ENCODE measurements around the gene CALB2.

CALB2 gene

DNA sequence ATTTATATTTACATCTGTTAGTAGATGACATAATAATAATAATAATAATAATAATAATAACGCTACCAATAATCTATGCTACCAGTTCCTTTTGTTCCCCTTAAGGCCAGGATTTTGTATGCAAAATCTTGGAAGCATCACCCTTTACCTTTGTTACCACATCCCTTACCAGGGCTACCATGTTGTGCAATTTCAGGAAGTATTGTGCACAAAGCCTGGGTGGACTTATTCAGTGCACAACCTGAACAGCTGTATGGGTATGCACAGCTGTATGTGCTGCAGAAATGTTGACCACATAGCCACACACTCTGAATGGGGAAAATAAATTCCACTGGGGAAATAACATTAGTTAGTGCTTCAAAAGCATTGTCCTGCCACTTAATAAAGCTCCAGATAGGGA is 19.9 kb upstream of the CALB2 start:
- no peak overlapping the region for H3K4me3 ChIP-seq
- H3K27ac ChIP-seq = no peak overlapping the region
- no peak for TF ChIP-seq EZH2 (IDR thresholded peaks at IDR 0.05)
- no peak for TF ChIP-seq FOXP2 (optimal IDR thresholded peaks at IDR 0.05; ENCODE audit: control extremely low read depth, extremely low read length, insufficient read depth)
- TF ChIP-seq POLR2AphosphoS5 (IDR thresholded peaks at IDR 0.05; ENCODE audit: borderline replicate concordance, low read depth, low read length) = no peak
- no peak overlapping the region for H3K9ac ChIP-seq (ENCODE audit: insufficient read length)
- no peaks in the 10 kb centered on the region for H3K36me3 ChIP-seq (ENCODE audit: insufficient read depth, low read length)
- no peaks in the 10 kb centered on the region for H3K9me3 ChIP-seq (ENCODE audit: low read depth, low read length)
- no peak for DNase-seq (ENCODE audit: low read depth, low spot score)

DNA sequence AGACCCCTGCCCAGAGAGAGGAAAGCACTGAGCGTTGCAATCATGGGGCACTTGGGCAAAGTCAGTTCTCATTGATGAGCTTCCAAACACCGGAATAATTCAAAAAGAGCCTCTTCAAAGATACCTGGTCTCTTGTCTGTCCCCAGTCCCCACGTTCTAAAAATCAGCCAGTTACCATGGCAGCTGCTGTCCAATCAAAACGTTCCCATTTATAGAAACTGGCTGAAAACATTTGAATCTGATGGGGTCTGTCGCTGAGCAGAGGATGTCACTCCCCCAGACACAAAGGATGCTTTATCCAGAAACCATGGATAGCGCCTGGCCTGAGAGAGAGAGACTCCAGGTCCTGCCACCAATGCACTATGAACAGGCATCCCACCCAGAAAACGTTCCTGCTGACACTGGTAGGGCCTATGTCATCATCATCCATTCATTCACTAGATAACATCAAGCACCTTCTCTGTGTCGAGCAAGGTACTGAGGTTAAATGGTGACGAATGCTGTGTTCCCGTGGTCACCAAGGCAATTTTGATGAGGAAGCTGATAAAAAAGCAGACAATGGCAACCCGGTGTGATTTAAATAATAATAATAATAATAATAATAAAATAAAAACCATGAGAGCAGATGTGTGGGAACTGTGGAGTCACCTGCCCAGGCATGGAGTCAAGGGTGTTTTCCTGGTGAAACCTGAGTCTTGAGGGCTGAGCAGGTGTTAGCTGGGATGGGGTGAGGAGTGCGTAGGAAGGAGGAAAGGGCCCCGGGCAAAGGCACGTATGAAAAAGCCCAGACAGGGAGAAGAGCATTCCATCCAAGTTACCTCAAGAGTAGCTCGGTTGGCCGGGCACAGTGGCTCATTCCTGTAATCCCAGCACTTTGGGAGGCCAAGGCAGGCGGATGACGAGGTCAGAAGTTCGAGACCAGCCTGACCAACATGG is 19.0 kb upstream of the CALB2 start:
- DNase-seq (ENCODE audit: low read depth, low spot score) = no peak
- H3K9ac ChIP-seq (ENCODE audit: insufficient read length) = no peak overlapping the region
- H3K36me3 ChIP-seq (ENCODE audit: insufficient read depth, low read length) = no peaks in the 10 kb centered on the region
- no peaks in the 10 kb centered on the region for H3K9me3 ChIP-seq (ENCODE audit: low read depth, low read length)
- no peak overlapping the region for H3K27ac ChIP-seq
- no peak for TF ChIP-seq POLR2AphosphoS5 (IDR thresholded peaks at IDR 0.05; ENCODE audit: borderline replicate concordance, low read depth, low read length)
- no peak for TF ChIP-seq FOXP2 (optimal IDR thresholded peaks at IDR 0.05; ENCODE audit: control extremely low read depth, extremely low read length, insufficient read depth)
- TF ChIP-seq EZH2 (IDR thresholded peaks at IDR 0.05) = no peak
- H3K4me3 ChIP-seq = no peak overlapping the region

GRCh38 chr16:71340406-71340805 is 18.1 kb upstream of the CALB2 start:
- Histone ChIP-seq H3K4me3 (no peak overlapping the region), H3K27ac (no peak overlapping the region), H3K9me3 (ENCODE audit: low read depth, low read length) (no peaks in the 10 kb centered on the region), H3K36me3 (ENCODE audit: insufficient read depth, low read length) (no peaks in the 10 kb centered on the region), H3K9ac (ENCODE audit: insufficient read length) (no peak overlapping the region)
- TF ChIP-seq EZH2 (IDR thresholded peaks at IDR 0.05) (no peak), FOXP2 (optimal IDR thresholded peaks at IDR 0.05; ENCODE audit: control extremely low read depth, extremely low read length, insufficient read depth) (no peak), POLR2AphosphoS5 (IDR thresholded peaks at IDR 0.05; ENCODE audit: borderline replicate concordance, low read depth, low read length) (no peak)
- DNase-seq (ENCODE audit: low read depth, low spot score) = no peak

- H3K27ac ChIP-seq = no peak overlapping the region
- H3K36me3 ChIP-seq (ENCODE audit: insufficient read depth, low read length) = no peaks in the 10 kb centered on the region
- no peak for TF ChIP-seq POLR2AphosphoS5 (IDR thresholded peaks at IDR 0.05; ENCODE audit: borderline replicate concordance, low read depth, low read length)
- TF ChIP-seq FOXP2 (optimal IDR thresholded peaks at IDR 0.05; ENCODE audit: control extremely low read depth, extremely low read length, insufficient read depth) = no peak
- TF ChIP-seq EZH2 (IDR thresholded peaks at IDR 0.05) = no peak
- no peak for DNase-seq (ENCODE audit: low read depth, low spot score)
- no peaks in the 10 kb centered on the region for H3K9me3 ChIP-seq (ENCODE audit: low read depth, low read length)
- H3K9ac ChIP-seq (ENCODE audit: insufficient read length) = no peak overlapping the region
- H3K4me3 ChIP-seq = no peak overlapping the region
Measured at GRCh38 chr16:71341881-71342280, 16.6 kb upstream of the CALB2 start.

- TF ChIP-seq FOXP2 (optimal IDR thresholded peaks at IDR 0.05; ENCODE audit: control extremely low read depth, extremely low read length, insufficient read depth) (no peak), EZH2 (IDR thresholded peaks at IDR 0.05) (no peak), POLR2AphosphoS5 (IDR thresholded peaks at IDR 0.05; ENCODE audit: borderline replicate concordance, low read depth, low read length) (no peak)
- Histone ChIP-seq H3K36me3 (ENCODE audit: insufficient read depth, low read length) (no peaks in the 10 kb centered on the region), H3K27ac (no peak overlapping the region), H3K9me3 (ENCODE audit: low read depth, low read length) (no peaks in the 10 kb centered on the region), H3K4me3 (no peak overlapping the region), H3K9ac (ENCODE audit: insufficient read length) (no peak overlapping the region)
- DNase-seq (ENCODE audit: low read depth, low spot score) = no peak
Measured at GRCh38 chr16:71343078-71343477, 15.4 kb upstream of the CALB2 start.

DNA sequence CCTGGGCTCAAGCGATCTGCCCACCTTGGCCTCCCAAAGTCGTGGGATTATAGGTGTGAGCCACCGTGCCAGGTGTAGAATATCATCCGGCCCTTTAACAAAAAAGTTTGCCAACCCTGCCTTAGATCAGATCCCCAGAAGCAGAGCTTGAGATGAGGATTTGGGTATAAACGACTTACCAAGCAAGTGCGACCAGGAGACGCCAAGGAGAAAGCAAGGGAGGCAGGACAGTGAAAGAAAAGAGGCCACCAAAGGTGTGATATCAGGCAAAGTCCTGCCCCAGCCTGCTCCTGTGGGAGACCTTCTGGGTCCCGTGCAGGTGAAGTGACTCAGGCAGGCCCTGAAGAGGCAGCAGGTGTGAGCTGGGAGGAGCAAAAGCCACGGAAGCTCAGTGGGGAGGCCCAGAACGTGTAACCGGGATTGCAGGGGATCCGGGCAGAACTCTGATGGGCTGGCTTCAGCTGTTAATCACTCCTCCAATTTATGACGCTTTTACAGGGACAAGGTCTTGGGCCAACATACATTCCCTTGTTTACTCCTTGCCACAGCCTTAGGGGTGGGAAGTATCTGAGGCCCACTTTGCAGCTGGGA is 14.1 kb upstream of the CALB2 start:
- Histone ChIP-seq H3K9ac (ENCODE audit: insufficient read length) (no peak overlapping the region), H3K36me3 (ENCODE audit: insufficient read depth, low read length) (no peaks in the 10 kb centered on the region), H3K4me3 (no peak overlapping the region), H3K27ac (no peak overlapping the region), H3K9me3 (ENCODE audit: low read depth, low read length) (no peaks in the 10 kb centered on the region)
- TF ChIP-seq POLR2AphosphoS5 (IDR thresholded peaks at IDR 0.05; ENCODE audit: borderline replicate concordance, low read depth, low read length) = no peak
- DNase-seq (ENCODE audit: low read depth, low spot score) = no peak

DNA sequence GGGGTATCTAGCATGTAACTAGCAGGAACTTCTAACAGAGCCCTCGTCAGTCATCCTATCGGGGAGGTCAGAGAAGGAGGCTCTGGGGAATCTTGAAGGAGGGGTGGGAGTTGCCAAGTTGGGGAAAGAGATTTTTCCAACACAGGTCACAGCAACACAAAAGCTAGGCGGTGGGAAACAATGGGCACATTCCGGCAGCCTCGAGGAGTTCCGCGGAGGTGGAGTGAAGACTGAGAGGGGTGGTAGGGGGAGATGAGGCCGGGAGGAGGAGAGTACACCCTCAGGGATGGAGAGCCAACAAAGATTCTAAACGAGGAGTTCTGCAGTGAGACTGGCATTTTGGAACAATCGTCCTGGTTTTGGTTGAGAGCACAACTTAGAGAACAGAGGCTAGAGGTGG is 13.5 kb upstream of the CALB2 start:
- no peak overlapping the region for H3K4me3 ChIP-seq
- DNase-seq (ENCODE audit: low read depth, low spot score) = no peak
- TF ChIP-seq FOXP2 (optimal IDR thresholded peaks at IDR 0.05; ENCODE audit: control extremely low read depth, extremely low read length, insufficient read depth) (no peak), EZH2 (IDR thresholded peaks at IDR 0.05) (no peak), POLR2AphosphoS5 (IDR thresholded peaks at IDR 0.05; ENCODE audit: borderline replicate concordance, low read depth, low read length) (no peak)
- H3K27ac ChIP-seq = no peak overlapping the region
- no peaks in the 10 kb centered on the region for H3K36me3 ChIP-seq (ENCODE audit: insufficient read depth, low read length)
- H3K9me3 ChIP-seq (ENCODE audit: low read depth, low read length) = no peaks in the 10 kb centered on the region
- H3K9ac ChIP-seq (ENCODE audit: insufficient read length) = no peak overlapping the region

DNA sequence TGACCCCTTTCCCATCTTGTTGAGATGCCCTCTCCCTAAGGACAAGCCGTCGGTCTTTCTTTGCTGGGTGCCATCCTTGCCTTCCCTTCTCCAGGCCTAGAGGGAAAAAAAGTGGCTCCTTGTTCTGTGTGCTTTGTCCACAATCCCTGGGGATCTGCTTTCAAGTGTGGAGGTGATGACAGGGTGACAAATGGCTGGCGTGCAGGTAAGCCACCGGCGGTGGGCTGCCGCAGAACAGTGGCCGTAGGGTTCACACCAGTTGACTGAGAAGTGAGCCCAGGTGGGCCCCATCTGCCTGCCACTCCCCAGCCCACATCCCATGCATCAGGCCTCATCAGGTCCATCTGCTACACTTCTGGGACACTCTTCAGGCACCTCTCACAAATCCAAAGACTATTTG is 11.4 kb upstream of the CALB2 start:
- Histone ChIP-seq H3K9ac (ENCODE audit: insufficient read length) (no peak overlapping the region), H3K27ac (no peak overlapping the region), H3K4me3 (no peak overlapping the region), H3K36me3 (ENCODE audit: insufficient read depth, low read length) (no peaks in the 10 kb centered on the region), H3K9me3 (ENCODE audit: low read depth, low read length) (no peaks in the 10 kb centered on the region)
- TF ChIP-seq POLR2AphosphoS5 (IDR thresholded peaks at IDR 0.05; ENCODE audit: borderline replicate concordance, low read depth, low read length) = no peak
- no peak for TF ChIP-seq FOXP2 (optimal IDR thresholded peaks at IDR 0.05; ENCODE audit: control extremely low read depth, extremely low read length, insufficient read depth)
- TF ChIP-seq EZH2 (IDR thresholded peaks at IDR 0.05) = no peak
- no peak for DNase-seq (ENCODE audit: low read depth, low spot score)
